ENCODE results near the gene MT2A.
A peak's percentile ranks its signal among the peaks of the same experiment; 100 is the strongest.
"Not testable (repeated sequence)": the region's sequence is repeated elsewhere in the genome, so short reads cannot be mapped to it uniquely, and the experiment has no call there.

The MT2A gene

DNA sequence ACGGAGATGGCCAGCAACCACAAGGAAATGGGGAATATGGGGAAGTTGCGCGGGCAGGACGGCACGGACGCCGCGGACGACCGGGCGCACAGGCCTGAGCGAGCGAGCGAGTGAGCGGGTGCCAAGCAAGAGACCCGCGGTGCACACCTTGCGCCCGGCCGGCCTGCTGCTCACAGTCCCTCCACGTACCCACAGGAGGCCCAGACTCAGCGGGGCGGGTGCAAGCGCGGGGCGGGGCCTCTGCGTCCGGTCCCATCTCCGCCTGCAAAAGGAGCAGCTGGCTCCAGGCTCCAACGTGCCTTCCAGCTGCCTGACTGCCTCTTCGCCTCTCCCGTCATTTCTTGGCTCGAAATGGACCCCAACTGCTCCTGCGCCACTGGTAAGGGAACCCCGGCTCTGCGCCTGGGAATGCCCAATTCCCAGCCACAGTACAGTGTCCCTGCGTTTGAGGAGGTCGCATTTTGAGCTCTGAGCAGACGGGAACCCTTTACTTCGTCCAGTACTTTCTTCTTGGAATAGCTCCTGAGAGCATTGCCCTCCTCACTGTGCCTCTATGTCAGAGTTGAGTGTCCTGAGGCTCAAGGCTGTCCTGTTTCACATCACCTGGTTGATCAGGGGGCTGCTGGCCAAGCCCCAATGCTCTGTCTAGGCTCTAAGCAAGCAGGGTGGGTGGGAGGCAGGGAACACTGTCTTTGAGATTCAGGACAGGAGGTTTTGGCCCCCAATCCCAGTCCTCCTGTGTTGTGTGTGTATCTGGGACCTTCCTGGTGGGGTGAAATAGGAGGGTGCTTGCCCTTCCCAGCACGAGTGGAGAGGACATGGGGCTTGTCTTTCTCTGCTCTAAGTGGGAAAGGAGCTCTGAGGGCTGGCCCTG is 9.1 kb downstream of the MT2A start:
- DNase-seq: peak; percentile 52
- TF ChIP-seq, protein P1, sequence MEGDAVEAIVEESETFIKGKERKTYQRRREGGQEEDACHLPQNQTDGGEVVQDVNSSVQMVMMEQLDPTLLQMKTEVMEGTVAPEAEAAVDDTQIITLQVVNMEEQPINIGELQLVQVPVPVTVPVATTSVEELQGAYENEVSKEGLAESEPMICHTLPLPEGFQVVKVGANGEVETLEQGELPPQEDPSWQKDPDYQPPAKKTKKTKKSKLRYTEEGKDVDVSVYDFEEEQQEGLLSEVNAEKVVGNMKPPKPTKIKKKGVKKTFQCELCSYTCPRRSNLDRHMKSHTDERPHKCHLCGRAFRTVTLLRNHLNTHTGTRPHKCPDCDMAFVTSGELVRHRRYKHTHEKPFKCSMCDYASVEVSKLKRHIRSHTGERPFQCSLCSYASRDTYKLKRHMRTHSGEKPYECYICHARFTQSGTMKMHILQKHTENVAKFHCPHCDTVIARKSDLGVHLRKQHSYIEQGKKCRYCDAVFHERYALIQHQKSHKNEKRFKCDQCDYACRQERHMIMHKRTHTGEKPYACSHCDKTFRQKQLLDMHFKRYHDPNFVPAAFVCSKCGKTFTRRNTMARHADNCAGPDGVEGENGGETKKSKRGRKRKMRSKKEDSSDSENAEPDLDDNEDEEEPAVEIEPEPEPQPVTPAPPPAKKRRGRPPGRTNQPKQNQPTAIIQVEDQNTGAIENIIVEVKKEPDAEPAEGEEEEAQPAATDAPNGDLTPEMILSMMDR (IDR thresholded peaks at IDR 0.05; ENCODE audit: low read depth, low read length, missing control alignments): no peak
- in situ Hi-C loops (cut with HindIII; ENCODE audit: low pct_ligation_motif_present, low sequenced_read_pairs): no loop called here
- H3K27ac ChIP-seq: no peak overlapping the region
- no peaks in the 10 kb centered on the region for H3K36me3 ChIP-seq (replicated peaks)
- H3K4me3 ChIP-seq (ENCODE audit: low read depth, low read length): peak overlapping the region; percentile 57
- no peaks in the 10 kb centered on the region for H3K27me3 ChIP-seq (replicated peaks)

DNA sequence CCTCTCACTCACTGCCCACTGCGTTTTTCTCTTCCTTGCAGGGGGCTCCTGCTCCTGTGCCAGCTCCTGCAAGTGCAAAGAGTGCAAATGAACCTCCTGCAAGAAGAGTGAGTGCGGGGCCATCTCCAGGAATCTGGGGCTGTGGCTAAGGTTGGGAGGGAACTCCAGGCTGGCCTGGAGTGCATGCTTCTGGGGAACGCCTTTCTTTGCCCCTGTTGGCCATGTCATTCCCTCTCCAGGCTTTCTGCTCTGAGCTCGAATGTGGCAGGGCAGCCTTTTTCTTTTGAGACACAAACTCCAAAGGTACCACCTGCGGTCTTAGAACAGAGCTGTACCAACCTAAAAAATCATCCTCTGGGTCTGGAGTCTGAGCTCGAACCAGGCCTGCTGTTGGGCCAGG is 9.8 kb downstream of the MT2A start:
- TF ChIP-seq, protein P1 (IDR thresholded peaks at IDR 0.05; ENCODE audit: low read depth, low read length, missing control alignments): no peak

DNA sequence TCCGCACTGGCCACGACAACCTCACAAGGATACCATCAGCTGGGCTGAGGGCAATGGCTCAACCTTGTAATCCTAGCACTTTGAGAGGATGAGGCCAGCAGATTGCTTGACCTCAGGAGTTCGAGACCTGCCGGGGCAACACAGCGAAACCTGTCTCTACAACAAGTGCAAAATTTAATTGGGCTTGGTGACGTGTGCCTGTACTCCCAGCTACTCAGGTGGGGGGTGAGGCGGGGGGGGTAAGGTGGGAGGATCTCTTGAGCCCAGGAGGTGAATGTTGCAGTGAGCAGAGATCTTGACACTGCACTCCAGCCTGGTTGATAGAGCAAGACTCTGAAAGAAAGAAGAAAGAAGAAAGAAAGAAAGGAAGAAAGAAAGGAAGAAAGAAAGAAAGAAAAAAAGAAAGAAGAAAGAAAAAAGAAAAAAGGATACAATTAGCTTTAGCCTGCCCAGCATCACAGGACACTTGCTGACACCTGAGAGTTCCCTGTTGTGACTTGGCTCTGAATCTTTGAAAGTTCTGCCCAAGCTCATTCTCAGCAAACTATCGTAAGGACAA is 12.0 kb downstream of the MT2A start:
- Histone ChIP-seq H3K27me3 (replicated peaks) (no peaks in the 10 kb centered on the region), H3K27ac (no peak overlapping the region), H3K4me3 (ENCODE audit: low read depth, low read length) (no peak overlapping the region), H3K36me3 (replicated peaks) (no peaks in the 10 kb centered on the region)
- TF ChIP-seq, protein P1 (IDR thresholded peaks at IDR 0.05; ENCODE audit: low read depth, low read length, missing control alignments): no peak
- no peak for DNase-seq
- in situ Hi-C loops (cut with HindIII; ENCODE audit: low pct_ligation_motif_present, low sequenced_read_pairs): no loop called here

More for the DNA sequence above, 9.8 kb downstream of the MT2A start:
- Histone ChIP-seq H3K4me3 (ENCODE audit: low read depth, low read length) (peak overlapping the region; percentile 57), H3K27me3 (replicated peaks) (no peaks in the 10 kb centered on the region), H3K27ac (no peak overlapping the region), H3K36me3 (replicated peaks) (no peaks in the 10 kb centered on the region)
- in situ Hi-C loops (cut with HindIII; ENCODE audit: low pct_ligation_motif_present, low sequenced_read_pairs): no loop called here
- DNase-seq: no peak

DNA sequence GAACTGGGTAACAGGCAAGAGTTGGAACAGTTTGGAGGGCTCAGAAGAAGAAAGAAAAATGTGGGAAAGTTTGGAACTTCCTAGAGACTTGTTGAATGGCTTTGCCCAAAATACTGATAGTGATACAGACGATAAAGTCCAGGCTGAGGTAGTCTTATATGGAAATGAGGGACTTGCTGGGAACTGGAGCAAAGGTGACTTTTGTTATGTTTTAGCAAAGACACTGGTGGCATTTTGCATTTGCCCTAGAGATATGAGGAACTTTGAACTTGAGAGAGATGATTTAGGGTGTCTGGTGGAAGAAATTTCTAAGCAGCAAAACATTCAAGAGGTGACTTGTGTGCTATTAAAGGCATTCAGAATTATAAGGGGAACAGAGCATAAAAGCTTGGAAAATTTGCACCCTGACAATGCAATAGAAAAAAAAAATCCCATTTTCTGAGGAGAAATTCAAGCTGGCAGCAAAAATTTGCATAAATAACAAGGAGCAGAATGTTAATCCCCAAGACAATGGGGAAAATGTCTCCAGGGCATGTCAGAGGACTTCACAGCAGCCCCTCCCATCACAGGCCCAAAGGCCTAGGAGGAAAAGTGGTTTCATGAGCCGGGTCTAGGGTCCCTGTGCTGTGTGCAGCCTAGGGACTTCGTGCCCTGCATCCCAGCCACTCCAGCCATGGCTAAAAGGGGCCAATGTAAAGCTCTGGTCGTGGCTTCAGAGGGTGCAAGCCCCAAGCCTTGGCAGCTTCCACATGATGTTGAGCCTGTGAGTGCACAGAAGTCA is 13.5 kb downstream of the MT2A start:
- in situ Hi-C loops (cut with HindIII; ENCODE audit: low pct_ligation_motif_present, low sequenced_read_pairs); H3K4me3 ChIP-seq (ENCODE audit: low read depth, low read length); H3K27ac ChIP-seq; H3K27me3 ChIP-seq (replicated peaks); H3K36me3 ChIP-seq (replicated peaks); DNase-seq: not testable (repeated sequence)

DNA sequence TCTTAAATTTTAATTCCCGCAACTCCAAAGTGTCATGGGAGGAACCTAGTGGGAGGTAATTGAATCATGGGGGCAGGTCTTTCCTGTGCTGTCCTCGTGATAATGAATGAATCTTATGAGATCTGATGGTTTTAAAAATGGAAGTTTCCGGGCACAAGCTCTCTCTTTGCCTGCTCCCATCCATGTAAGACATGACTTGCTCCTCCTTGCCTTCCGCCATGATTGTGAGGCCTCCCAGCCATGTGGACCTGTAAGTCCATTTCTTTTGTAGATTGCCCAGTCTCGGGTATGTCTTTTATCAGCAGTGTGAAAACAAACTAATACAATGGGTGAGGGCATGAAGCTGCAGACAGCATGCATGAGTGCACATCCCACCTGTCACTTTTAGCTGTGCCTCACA is 14.8 kb downstream of the MT2A start:
- in situ Hi-C loops (cut with HindIII; ENCODE audit: low pct_ligation_motif_present, low sequenced_read_pairs); H3K36me3 ChIP-seq (replicated peaks); DNase-seq; H3K4me3 ChIP-seq (ENCODE audit: low read depth, low read length); H3K27me3 ChIP-seq (replicated peaks); H3K27ac ChIP-seq: not testable (repeated sequence)

DNA sequence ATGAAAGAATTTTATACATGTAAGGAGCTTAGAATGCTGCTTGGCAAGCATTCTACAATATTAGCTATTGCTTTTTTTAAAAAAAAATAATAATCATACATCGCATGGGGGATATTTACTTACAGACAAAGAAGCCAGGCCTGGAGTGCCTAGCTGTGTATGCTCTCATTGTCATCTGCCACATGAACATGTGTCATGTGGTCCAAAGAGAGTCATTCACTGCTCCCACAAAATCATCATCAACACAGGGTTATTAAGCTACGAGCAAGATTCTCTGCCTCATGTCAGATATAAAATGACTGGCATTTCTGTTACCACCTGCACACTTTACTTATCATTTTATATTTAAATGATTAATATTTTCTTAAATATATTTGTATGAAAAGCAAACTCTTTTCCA is 15.3 kb downstream of the MT2A start:
- no peaks in the 10 kb centered on the region for H3K27me3 ChIP-seq (replicated peaks)
- H3K36me3 ChIP-seq (replicated peaks): no peaks in the 10 kb centered on the region
- no peak overlapping the region for H3K4me3 ChIP-seq (ENCODE audit: low read depth, low read length)
- TF ChIP-seq, protein P1 (IDR thresholded peaks at IDR 0.05; ENCODE audit: low read depth, low read length, missing control alignments): no peak
- H3K27ac ChIP-seq: no peak overlapping the region
- in situ Hi-C loops (cut with HindIII; ENCODE audit: low pct_ligation_motif_present, low sequenced_read_pairs): no loop called here
- DNase-seq: no peak
